ENCODE results near the gene LYRM9.
"Not testable (repeated sequence)": the region's sequence is repeated elsewhere in the genome, so short reads cannot be mapped to it uniquely, and the experiment has no call there.

LYRM9 gene

GRCh38 chr17:27848931-27849330 is 44.2 kb downstream of the LYRM9 start:
- no peaks in the 10 kb centered on the region for H3K9me2 ChIP-seq (replicated peaks; ENCODE audit: insufficient read depth, low read length)
- no peak overlapping the region for H3K27ac ChIP-seq (ENCODE audit: low read depth, low read length)
- H2AFZ ChIP-seq (ENCODE audit: low read depth, low read length, severe bottlenecking), result no peak overlapping the region
- TF ChIP-seq, protein P1, sequence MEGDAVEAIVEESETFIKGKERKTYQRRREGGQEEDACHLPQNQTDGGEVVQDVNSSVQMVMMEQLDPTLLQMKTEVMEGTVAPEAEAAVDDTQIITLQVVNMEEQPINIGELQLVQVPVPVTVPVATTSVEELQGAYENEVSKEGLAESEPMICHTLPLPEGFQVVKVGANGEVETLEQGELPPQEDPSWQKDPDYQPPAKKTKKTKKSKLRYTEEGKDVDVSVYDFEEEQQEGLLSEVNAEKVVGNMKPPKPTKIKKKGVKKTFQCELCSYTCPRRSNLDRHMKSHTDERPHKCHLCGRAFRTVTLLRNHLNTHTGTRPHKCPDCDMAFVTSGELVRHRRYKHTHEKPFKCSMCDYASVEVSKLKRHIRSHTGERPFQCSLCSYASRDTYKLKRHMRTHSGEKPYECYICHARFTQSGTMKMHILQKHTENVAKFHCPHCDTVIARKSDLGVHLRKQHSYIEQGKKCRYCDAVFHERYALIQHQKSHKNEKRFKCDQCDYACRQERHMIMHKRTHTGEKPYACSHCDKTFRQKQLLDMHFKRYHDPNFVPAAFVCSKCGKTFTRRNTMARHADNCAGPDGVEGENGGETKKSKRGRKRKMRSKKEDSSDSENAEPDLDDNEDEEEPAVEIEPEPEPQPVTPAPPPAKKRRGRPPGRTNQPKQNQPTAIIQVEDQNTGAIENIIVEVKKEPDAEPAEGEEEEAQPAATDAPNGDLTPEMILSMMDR (IDR thresholded peaks at IDR 0.05; ENCODE audit: insufficient read depth, low read length, poor library complexity, severe bottlenecking), result no peak
- TF ChIP-seq EZH2phosphoT487 (conservative IDR thresholded peaks at IDR 0.05; ENCODE audit: low read length), result no peak
- no peaks in the 10 kb centered on the region for H3F3A ChIP-seq (ENCODE audit: insufficient read depth)
- H3K9ac ChIP-seq (ENCODE audit: low read length), result no peak overlapping the region
- no peaks in the 10 kb centered on the region for H3K36me3 ChIP-seq (ENCODE audit: low read length)
- H3K4me2 ChIP-seq (ENCODE audit: low read depth, low read length, poor library complexity, severe bottlenecking), result no peak overlapping the region
- H3K27me3 ChIP-seq (ENCODE audit: low read length), result 0 out of 2 replicates have a peak, but pooled peaks cover 3% of the 10 kb centered on the region
- H3K4me3 ChIP-seq (ENCODE audit: insufficient read depth, low read length, poor library complexity, severe bottlenecking), result no peak overlapping the region
- no peaks in the 10 kb centered on the region for H3K9me3 ChIP-seq (ENCODE audit: insufficient read depth, low read length)
- no peaks in the 10 kb centered on the region for H4K20me1 ChIP-seq (ENCODE audit: low read depth, low read length)
- no peaks in the 10 kb centered on the region for H3K79me2 ChIP-seq (ENCODE audit: insufficient read depth, low read length)

- H3K4me2 ChIP-seq (ENCODE audit: low read depth, low read length, poor library complexity, severe bottlenecking); H2AFZ ChIP-seq (ENCODE audit: low read depth, low read length, severe bottlenecking); H3K79me2 ChIP-seq (ENCODE audit: insufficient read depth, low read length); H3K9ac ChIP-seq (ENCODE audit: low read length); H3K4me3 ChIP-seq (ENCODE audit: insufficient read depth, low read length, poor library complexity, severe bottlenecking); H3K27ac ChIP-seq (ENCODE audit: low read depth, low read length); H4K20me1 ChIP-seq (ENCODE audit: low read depth, low read length); H3K36me3 ChIP-seq (ENCODE audit: low read length); H3K9me3 ChIP-seq (ENCODE audit: insufficient read depth, low read length); H3K27me3 ChIP-seq (ENCODE audit: low read length); H3F3A ChIP-seq (ENCODE audit: insufficient read depth); H3K9me2 ChIP-seq (replicated peaks; ENCODE audit: insufficient read depth, low read length): not testable (repeated sequence)
These were observed 46.3 kb downstream of the LYRM9 start for GRCh38 chr17:27846808-27847307.

GRCh38 chr17:27846042-27846655 is 47.0 kb downstream of the LYRM9 start:
- Histone ChIP-seq H2AFZ (ENCODE audit: low read depth, low read length, severe bottlenecking) (no peak overlapping the region), H3K27ac (ENCODE audit: low read depth, low read length) (no peak overlapping the region), H3K4me2 (ENCODE audit: low read depth, low read length, poor library complexity, severe bottlenecking) (no peak overlapping the region), H3K79me2 (ENCODE audit: insufficient read depth, low read length) (no peaks in the 10 kb centered on the region), H3K9ac (ENCODE audit: low read length) (no peak overlapping the region), H3K9me2 (replicated peaks; ENCODE audit: insufficient read depth, low read length) (no peaks in the 10 kb centered on the region), H3K36me3 (ENCODE audit: low read length) (no peaks in the 10 kb centered on the region), H3K27me3 (ENCODE audit: low read length) (0 out of 2 replicates have a peak, but pooled peaks cover 3% of the 10 kb centered on the region), H3F3A (ENCODE audit: insufficient read depth) (no peaks in the 10 kb centered on the region), H4K20me1 (ENCODE audit: low read depth, low read length) (no peaks in the 10 kb centered on the region), H3K4me3 (ENCODE audit: insufficient read depth, low read length, poor library complexity, severe bottlenecking) (no peak overlapping the region), H3K9me3 (ENCODE audit: insufficient read depth, low read length) (no peaks in the 10 kb centered on the region)
- TF ChIP-seq, protein P1 (IDR thresholded peaks at IDR 0.05; ENCODE audit: insufficient read depth, low read length, poor library complexity, severe bottlenecking), result no peak
- no peak for TF ChIP-seq EZH2phosphoT487 (conservative IDR thresholded peaks at IDR 0.05; ENCODE audit: low read length)

GRCh38 chr17:27845264-27846041 is 47.7 kb downstream of the LYRM9 start:
- no peak overlapping the region for H3K4me3 ChIP-seq (ENCODE audit: insufficient read depth, low read length, poor library complexity, severe bottlenecking)
- H3K79me2 ChIP-seq (ENCODE audit: insufficient read depth, low read length), result no peaks in the 10 kb centered on the region
- no peak overlapping the region for H3K4me2 ChIP-seq (ENCODE audit: low read depth, low read length, poor library complexity, severe bottlenecking)
- no peak overlapping the region for H2AFZ ChIP-seq (ENCODE audit: low read depth, low read length, severe bottlenecking)
- no peaks in the 10 kb centered on the region for H3K9me2 ChIP-seq (replicated peaks; ENCODE audit: insufficient read depth, low read length)
- no peaks in the 10 kb centered on the region for H3K36me3 ChIP-seq (ENCODE audit: low read length)
- H3K9me3 ChIP-seq (ENCODE audit: insufficient read depth, low read length), result no peaks in the 10 kb centered on the region
- H3K27me3 ChIP-seq (ENCODE audit: low read length), result 0 out of 2 replicates have a peak, but pooled peaks cover 3% of the 10 kb centered on the region
- H3F3A ChIP-seq (ENCODE audit: insufficient read depth), result no peaks in the 10 kb centered on the region
- no peak overlapping the region for H3K9ac ChIP-seq (ENCODE audit: low read length)
- no peaks in the 10 kb centered on the region for H4K20me1 ChIP-seq (ENCODE audit: low read depth, low read length)
- TF ChIP-seq, protein P1 (IDR thresholded peaks at IDR 0.05; ENCODE audit: insufficient read depth, low read length, poor library complexity, severe bottlenecking), result no peak
- no peak for TF ChIP-seq EZH2phosphoT487 (conservative IDR thresholded peaks at IDR 0.05; ENCODE audit: low read length)
- H3K27ac ChIP-seq (ENCODE audit: low read depth, low read length), result no peak overlapping the region
